Right cardiac atrium (tissue), 5 donors: ENCODE data around the gene EPHA3. TPM values are rescaled to one million over a fixed set of nuclear protein-coding genes. Genes with fewer than 3 reads are reported as not detected.

Source experiments
- ATAC-seq, 2 donors: fragments of 200-7000 bp; cut with Tn5 transposase; one replicate each; pipeline versions ENCODE4 v1.8.0 to v1.9.1; 2020; ENCODE audit warnings: moderate library complexity in 2 of 2, mild to moderate bottlenecking in 1 of 2
- DNase-seq, 3 donors: peaks; one replicate each; pipeline ENCODE4 v3.0.0-alpha.2; 2020
- H3K27ac ChIP-seq: one replicate; pipeline ENCODE4 v1.5.1; 2013; ENCODE audit warnings: mild to moderate bottlenecking, low read length, control low read depth, moderate library complexity
- H3K27me3 ChIP-seq: one replicate; pipeline ENCODE4 v1.6.1; 2013; ENCODE audit not compliant: control insufficient read depth, insufficient read depth
- H3K4me1 ChIP-seq: one replicate; pipeline ENCODE4 v1.6.1; 2013; ENCODE audit warnings: low read length; ENCODE audit not compliant: control insufficient read depth, insufficient read depth
- H3K4me3 ChIP-seq: one replicate; pipeline ENCODE4 v1.5.1; 2013; ENCODE audit warnings: low read length, control low read depth
- H3K9me3 ChIP-seq: one replicate; pipeline ENCODE4 v1.6.1; 2013; ENCODE audit warnings: low read length; ENCODE audit not compliant: control insufficient read depth
- WGBS: extraction: QIAGEN DNeasy Blood & Tissue Kit; methylation state at CpG from one replicate; pipeline ENCODE4 v1.1.7; 2013; 5-methylcytosine and 5-hydroxymethylcytosine counted together
- intact Hi-C, 4 donors: fragments of 100-400 bp; cut with DNase I; formaldehyde crosslinking; loops; one replicate each; pipeline versions ENCODE4 v1.11.0 to v1.14.0; 2022 to 2023
- polyA plus RNA-seq: library from polyadenylated mRNA; stranded (reverse); fragments of 200-250 nt; gene quantifications from one replicate; pipeline ENCODE4 v1.2.3, GENCODE V29; 2013
- total RNA-seq, 4 donors: library from RNA; stranded (reverse); fragmentation: NEBNext Ultra II Directional; extraction: Animal tissue kit (Norgen Biotek cat#: 25700); gene quantifications; one replicate each; pipeline ENCODE4 v1.2.1, GENCODE V29; 2021
- donor health status: healthy with polysubstance abuse.
- donor health status: DM: no; HTN: yes; CAD: no.
- donor health status: DM: no; HTN: no; CAD: no.
- donor health status: DM: no; HTN: yes; CAD: no; lungs with severe emphysema.
- donor health status: DM: yes; HTN: yes; CAD: no.

EPHA3 gene
- total and polyA plus RNA-seq, 5 donors = 2.7 to 12.9 (median 6.8) TPM

- Histone ChIP-seq H3K4me1 (no peaks in the 10 kb centered on the region), H3K4me3 (no peak overlapping the region), H3K27me3 (no peaks in the 10 kb centered on the region), H3K27ac (no peak overlapping the region), H3K9me3 (no peaks in the 10 kb centered on the region)
- ATAC-seq (no peak), DNase-seq (no peak)
- intact Hi-C loops = no loop called here
- WGBS = 94% methylated on average over 4 of the region's 4 CpGs
Observed at GRCh38 chr3:89261673-89262072, 154.3 kb downstream of the EPHA3 start.

DNA sequence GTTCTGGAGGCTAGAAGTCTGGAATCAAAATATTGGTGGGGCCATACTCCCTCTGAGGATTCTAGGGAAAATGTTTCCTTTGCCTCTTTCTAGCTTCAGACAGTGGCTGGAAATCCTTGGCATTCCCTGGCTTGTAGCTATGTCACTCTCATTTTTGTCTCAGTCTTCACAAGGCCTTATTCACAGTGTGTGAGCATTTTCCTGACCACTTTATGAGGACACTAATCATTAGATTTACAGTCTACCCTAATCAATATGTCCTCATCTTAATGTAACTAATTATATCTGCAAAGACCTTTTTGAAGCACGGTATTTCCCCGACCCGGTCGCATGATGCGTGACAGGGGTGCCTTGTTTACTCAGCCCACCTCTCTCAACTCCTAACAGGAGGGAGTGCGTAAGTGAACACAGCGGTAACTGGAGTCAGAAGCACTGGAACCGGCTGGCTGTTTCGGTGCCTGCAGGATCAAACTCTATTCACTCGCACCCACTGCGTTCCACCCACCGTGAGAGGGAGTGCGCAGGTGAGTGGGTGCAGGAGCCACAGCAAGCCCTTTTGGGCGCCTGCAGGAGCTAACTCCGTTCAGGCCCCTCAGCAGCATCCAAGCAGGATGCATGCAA is 155.0 kb downstream of the EPHA3 start:
- no peak overlapping the region for H3K27ac ChIP-seq
- intact Hi-C loops = no loop called here
- no peak for ATAC-seq
- H3K27me3 ChIP-seq = no peaks in the 10 kb centered on the region
- no peak for DNase-seq
- WGBS = 95% methylated on average over 15 of the region's 15 CpGs
- H3K4me1 ChIP-seq = no peaks in the 10 kb centered on the region
- no peaks in the 10 kb centered on the region for H3K9me3 ChIP-seq
- no peak overlapping the region for H3K4me3 ChIP-seq

DNA sequence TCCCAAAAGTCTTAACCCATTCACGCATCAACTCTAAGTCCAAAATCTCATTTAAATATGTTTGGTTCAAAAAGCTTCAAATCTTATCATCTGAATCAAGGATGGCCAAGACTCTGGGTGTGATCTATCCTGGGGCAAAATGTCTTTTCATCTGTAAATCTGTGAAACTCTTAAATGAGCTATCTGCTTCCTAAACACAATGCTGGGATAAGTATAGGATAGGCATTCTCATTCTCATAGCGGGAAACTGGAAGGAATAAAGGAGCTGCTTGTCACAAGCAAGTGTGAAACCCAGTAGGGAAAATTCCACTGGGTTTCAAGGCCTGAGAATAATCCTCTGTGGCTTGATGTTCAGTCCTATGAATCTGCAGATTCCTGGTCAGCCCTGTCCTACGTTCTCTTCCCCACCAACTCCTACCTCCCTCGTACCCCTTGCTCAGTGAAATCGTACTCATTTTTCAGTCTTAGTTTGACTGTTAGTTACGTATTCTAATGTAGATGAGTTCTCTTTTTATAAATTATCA is 156.7 kb downstream of the EPHA3 start:
- Histone ChIP-seq H3K4me3 (no peak overlapping the region), H3K9me3 (no peaks in the 10 kb centered on the region), H3K27me3 (no peaks in the 10 kb centered on the region), H3K27ac (no peak overlapping the region), H3K4me1 (no peaks in the 10 kb centered on the region)
- intact Hi-C loops = no loop called here
- 90% methylated on average over 6 of the region's 6 CpGs for WGBS
- ATAC-seq (no peak), DNase-seq (no peak)

- Histone ChIP-seq H3K27ac (no peak overlapping the region), H3K4me1 (no peaks in the 10 kb centered on the region), H3K4me3 (no peak overlapping the region), H3K9me3 (no peaks in the 10 kb centered on the region), H3K27me3 (no peaks in the 10 kb centered on the region)
- intact Hi-C loops = no loop called here
- ATAC-seq (no peak), DNase-seq (no peak)
- 89% methylated on average over 1 of the region's 1 CpG for WGBS
Observed at GRCh38 chr3:89266074-89266473, 158.7 kb downstream of the EPHA3 start.

- Histone ChIP-seq H3K4me3 (no peak overlapping the region), H3K27ac (no peak overlapping the region), H3K9me3 (no peaks in the 10 kb centered on the region), H3K27me3 (no peaks in the 10 kb centered on the region), H3K4me1 (no peaks in the 10 kb centered on the region)
- no peak for ATAC-seq
- intact Hi-C loops = no loop called here
- 86% methylated on average over 1 of the region's 1 CpG for WGBS
- DNase-seq = no peak
Observed at GRCh38 chr3:89268059-89268458, 160.6 kb downstream of the EPHA3 start.

DNA sequence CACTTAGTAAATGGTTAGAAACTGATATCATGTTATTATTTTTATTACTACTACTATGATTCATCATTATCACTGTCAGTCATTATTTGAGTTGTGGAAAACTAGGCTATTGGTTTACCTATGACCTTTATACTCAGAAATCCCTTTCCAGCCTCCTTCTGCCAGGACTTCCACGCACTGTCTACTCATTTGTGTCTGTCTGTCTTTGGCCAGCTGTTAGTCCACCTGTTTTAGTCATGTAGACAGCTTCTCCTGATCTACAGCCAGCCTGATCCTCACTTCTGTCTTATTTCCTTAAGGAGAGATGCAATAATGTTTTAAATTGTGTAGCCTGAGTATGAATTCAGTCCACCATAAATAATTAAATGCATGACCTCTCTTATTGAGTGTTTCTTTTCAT is 162.8 kb downstream of the EPHA3 start:
- intact Hi-C loops = no loop called here
- H3K27ac ChIP-seq = no peak overlapping the region
- H3K9me3 ChIP-seq = no peaks in the 10 kb centered on the region
- WGBS = 83% methylated on average over 1 of the region's 1 CpG
- no peaks in the 10 kb centered on the region for H3K27me3 ChIP-seq
- H3K4me1 ChIP-seq = no peaks in the 10 kb centered on the region
- no peak overlapping the region for H3K4me3 ChIP-seq
- DNase-seq (no peak), ATAC-seq (no peak)

GRCh38 chr3:89275001-89275400 is 167.6 kb downstream of the EPHA3 start:
- Histone ChIP-seq H3K4me3 (no peak overlapping the region), H3K9me3 (no peaks in the 10 kb centered on the region), H3K27ac (no peak overlapping the region), H3K4me1 (no peaks in the 10 kb centered on the region), H3K27me3 (no peaks in the 10 kb centered on the region)
- DNase-seq = no peak
- ATAC-seq = no peak
- WGBS = 86% methylated on average over 5 of the region's 5 CpGs
- intact Hi-C loops = no loop called here

DNA sequence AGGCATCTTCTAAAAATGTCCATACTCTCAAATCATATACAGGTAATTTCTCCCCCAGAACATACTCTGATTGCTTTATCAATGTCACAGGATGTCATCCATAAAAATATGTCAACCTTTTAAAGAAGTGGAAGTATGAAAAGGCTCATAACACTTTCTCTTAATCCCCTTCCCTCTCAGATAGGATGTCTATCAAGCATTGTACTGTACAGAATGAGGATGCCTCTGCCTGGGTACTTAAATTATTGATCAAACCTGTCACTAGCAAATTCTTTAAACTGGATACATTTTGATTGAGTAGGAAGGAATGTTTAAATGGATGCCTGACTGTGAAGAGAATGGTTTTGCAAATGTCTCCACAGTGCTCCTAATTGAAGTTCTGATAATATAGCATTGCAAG is 168.7 kb downstream of the EPHA3 start:
- Histone ChIP-seq H3K9me3 (no peaks in the 10 kb centered on the region), H3K27ac (no peak overlapping the region), H3K4me1 (no peaks in the 10 kb centered on the region), H3K4me3 (no peak overlapping the region), H3K27me3 (no peaks in the 10 kb centered on the region)
- no peak for ATAC-seq
- no peak for DNase-seq
- intact Hi-C loops = no loop called here

DNA sequence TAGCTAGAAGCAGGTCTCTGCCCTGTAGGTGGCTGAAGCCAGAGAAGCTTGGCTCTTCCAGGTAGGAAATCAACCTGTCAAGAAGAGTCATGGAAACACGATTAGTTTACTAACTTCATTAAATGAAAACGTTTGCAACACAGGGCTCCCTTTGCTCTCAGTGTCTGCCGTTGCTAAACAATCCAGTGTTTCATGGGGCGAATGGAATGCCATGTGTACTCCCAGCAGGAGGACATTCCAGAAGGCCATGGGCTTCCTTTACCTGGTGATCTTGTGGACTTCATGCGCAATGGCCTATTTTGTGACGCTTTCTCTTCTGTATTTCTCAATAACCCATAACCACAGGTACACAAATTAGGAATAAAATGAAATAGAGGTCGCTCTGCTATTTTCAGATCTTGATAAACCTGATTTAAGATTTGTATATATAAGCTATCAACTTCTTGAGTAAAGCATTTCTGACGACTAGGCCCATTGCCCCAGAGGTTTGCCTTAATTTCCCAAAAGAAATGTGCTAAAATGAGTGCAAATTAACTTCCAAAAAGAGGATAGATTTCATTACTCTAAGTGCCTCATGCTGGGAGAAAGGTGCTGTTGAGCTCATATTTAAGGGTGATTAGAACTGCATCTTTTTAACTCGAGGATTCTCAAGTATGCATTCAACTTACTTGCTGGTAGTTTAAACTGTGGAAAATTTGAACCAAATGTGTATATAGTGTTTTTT is 171.0 kb downstream of the EPHA3 start:
- DNase-seq (no peak), ATAC-seq (no peak)
- intact Hi-C loops = no loop called here
- Histone ChIP-seq H3K27me3 (no peaks in the 10 kb centered on the region), H3K27ac (no peak overlapping the region), H3K9me3 (no peaks in the 10 kb centered on the region), H3K4me1 (no peaks in the 10 kb centered on the region), H3K4me3 (no peak overlapping the region)
- WGBS = 71% methylated on average over 9 of the region's 9 CpGs

GRCh38 chr3:89280301-89280700 is 172.9 kb downstream of the EPHA3 start:
- DNase-seq (no peak), ATAC-seq (no peak)
- no peak overlapping the region for H3K4me3 ChIP-seq
- H3K9me3 ChIP-seq = no peaks in the 10 kb centered on the region
- no peaks in the 10 kb centered on the region for H3K27me3 ChIP-seq
- H3K27ac ChIP-seq = no peak overlapping the region
- no peaks in the 10 kb centered on the region for H3K4me1 ChIP-seq
- WGBS = 85% methylated on average over 2 of the region's 2 CpGs
- intact Hi-C loops = no loop called here

DNA sequence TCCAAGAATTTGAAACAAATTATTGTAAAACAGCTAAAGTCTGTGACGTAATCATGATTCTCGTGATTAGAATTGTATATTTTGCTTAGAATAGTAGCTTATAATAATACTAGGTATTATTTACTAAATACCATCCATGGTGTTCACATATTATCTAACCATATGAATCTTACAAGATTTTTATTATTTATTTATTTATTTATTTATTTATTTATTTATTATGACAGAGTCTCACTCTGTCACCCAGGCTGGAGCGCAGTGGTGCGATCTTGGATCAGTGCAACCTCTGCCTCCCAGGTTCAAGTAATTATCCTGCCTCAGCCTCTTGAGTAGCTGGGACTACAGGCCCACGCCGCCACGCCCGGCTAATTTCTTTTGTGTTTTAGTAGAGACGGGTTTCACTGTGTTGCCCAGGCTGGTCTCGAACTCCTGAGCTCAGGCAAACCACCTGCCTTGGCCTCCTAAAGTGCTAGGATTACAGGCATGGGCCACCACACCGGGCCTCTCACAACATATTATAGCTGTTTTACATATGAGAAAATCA is 173.5 kb downstream of the EPHA3 start:
- H3K27ac ChIP-seq = no peak overlapping the region
- WGBS = 95% methylated on average over 11 of the region's 11 CpGs
- no peak for ATAC-seq
- no peak for DNase-seq
- no peak overlapping the region for H3K4me3 ChIP-seq
- H3K9me3 ChIP-seq = no peaks in the 10 kb centered on the region
- H3K4me1 ChIP-seq = no peaks in the 10 kb centered on the region
- H3K27me3 ChIP-seq = no peaks in the 10 kb centered on the region
- intact Hi-C loops = no loop called here
